ENCODE measurements around the gene ZNF567.

DNA sequence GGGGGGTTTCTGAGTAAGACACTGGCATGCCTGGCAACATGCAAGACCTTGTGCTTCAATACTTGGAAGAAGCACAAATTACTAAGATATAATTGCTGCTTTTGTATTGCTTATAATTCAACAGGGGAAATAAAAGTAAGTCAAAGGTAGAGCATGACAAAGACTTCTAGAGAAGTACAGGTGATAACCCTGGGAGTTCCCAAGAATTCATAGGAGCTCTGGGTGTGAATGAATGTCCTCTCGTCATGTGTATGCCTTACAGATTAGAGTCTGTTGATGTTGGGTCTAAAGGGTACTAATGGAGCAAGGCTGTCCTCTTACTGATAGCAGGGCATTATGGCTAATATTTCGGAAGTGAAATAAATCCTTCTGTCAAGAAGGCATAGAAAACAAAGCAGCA is 13.2 kb upstream of the ZNF567 start:
- TF ChIP-seq, protein P1, sequence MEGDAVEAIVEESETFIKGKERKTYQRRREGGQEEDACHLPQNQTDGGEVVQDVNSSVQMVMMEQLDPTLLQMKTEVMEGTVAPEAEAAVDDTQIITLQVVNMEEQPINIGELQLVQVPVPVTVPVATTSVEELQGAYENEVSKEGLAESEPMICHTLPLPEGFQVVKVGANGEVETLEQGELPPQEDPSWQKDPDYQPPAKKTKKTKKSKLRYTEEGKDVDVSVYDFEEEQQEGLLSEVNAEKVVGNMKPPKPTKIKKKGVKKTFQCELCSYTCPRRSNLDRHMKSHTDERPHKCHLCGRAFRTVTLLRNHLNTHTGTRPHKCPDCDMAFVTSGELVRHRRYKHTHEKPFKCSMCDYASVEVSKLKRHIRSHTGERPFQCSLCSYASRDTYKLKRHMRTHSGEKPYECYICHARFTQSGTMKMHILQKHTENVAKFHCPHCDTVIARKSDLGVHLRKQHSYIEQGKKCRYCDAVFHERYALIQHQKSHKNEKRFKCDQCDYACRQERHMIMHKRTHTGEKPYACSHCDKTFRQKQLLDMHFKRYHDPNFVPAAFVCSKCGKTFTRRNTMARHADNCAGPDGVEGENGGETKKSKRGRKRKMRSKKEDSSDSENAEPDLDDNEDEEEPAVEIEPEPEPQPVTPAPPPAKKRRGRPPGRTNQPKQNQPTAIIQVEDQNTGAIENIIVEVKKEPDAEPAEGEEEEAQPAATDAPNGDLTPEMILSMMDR (conservative IDR thresholded peaks at IDR 0.05 in 1 of 2, IDR thresholded peaks at IDR 0.05 in 1 of 2; ENCODE audit: low read depth in 1 of 2, low read length in 2 of 2) = no peak
- no peak for TF ChIP-seq EZH2 (IDR thresholded peaks at IDR 0.05; ENCODE audit: low read length, missing control alignments)
